PC-9 (cell line): ENCODE results near the gene NRXN2.

Experiments used
- EZH2 ChIP-seq: fragments of 200-600 bp; sonication (generic); IDR thresholded peaks from 2 replicates; pipeline ENCODE4 v1.8.0; 2017; ENCODE audit warnings: antibody characterized with exemption, low read depth
- TF ChIP-seq, protein P1 (sequence below): fragments of 200-600 bp; sonication (generic); conservative IDR thresholded peaks from 2 replicates; pipeline ENCODE4 v1.6.1; 2017; ENCODE audit warnings: mixed run types, antibody characterized with exemption, mild to moderate bottlenecking, moderate library complexity

DNA sequence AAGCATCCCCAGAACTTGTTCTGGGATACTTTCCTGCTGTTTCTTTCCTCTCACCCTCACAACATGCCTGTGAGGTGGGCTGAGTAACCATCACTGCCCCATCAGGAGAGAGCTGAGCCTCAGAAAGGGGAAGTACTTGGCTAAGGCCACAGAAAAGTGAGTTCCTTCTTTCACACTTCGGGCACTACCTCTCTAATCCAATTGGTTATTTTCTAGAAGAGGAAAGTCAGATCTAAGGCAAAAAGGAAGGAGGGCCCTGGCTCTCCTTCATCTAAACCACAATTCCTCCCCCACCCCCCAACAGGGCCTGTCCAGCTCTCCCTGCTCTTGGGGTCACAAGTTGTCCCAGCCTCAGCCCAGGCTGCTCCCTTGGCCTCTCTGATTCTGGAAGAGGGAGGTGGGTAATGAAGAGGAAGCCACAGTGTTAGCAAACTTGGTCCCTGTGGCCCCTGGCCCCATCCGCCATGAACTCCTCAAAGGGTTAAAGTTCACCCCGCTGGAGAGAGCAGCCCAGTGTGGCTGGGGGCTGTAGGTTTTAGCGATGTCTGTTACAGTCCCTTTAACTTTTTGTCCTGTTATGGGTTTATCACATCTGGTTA, 98.0 kb downstream of the NRXN2 start:
- TF ChIP-seq, protein P1, sequence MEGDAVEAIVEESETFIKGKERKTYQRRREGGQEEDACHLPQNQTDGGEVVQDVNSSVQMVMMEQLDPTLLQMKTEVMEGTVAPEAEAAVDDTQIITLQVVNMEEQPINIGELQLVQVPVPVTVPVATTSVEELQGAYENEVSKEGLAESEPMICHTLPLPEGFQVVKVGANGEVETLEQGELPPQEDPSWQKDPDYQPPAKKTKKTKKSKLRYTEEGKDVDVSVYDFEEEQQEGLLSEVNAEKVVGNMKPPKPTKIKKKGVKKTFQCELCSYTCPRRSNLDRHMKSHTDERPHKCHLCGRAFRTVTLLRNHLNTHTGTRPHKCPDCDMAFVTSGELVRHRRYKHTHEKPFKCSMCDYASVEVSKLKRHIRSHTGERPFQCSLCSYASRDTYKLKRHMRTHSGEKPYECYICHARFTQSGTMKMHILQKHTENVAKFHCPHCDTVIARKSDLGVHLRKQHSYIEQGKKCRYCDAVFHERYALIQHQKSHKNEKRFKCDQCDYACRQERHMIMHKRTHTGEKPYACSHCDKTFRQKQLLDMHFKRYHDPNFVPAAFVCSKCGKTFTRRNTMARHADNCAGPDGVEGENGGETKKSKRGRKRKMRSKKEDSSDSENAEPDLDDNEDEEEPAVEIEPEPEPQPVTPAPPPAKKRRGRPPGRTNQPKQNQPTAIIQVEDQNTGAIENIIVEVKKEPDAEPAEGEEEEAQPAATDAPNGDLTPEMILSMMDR: no peak
- TF ChIP-seq EZH2: no peak
